CD4-positive, alpha-beta T cell (primary cell): ENCODE measurements around the gene MCC. TPM values are rescaled to one million over a fixed set of nuclear protein-coding genes. Genes with fewer than 3 reads are reported as not detected.

Source experiments
- ATAC-seq: fragments of 200-7000 bp; cut with Tn5 transposase; one replicate; pipeline ENCODE4 v1.10.0; 2022; ENCODE audit warnings: mild to moderate bottlenecking; ENCODE audit not compliant: poor library complexity
- CTCF ChIA-PET: fragments of 350-600 bp; sonication (Branson Sonifier 250); formaldehyde crosslinking; loops from one replicate; lab custom pipeline; 2021; ENCODE audit warnings: antibody characterized with exemption, inconsistent platforms; lab: Charles Lee
- POLR2A ChIA-PET: fragments of 350-600 bp; sonication (Branson Sonifier 250); formaldehyde crosslinking; loops from one replicate; lab custom pipeline; 2021; ENCODE audit warnings: antibody characterized with exemption, inconsistent platforms; lab: Charles Lee
- DNase-seq, 14 experiments: peaks; one replicate each; pipeline ENCODE4 v3.0.0-alpha.2; 2013 to 2020; ENCODE audit warnings: mixed read lengths in 2 of 14
- H3K27ac ChIP-seq, 2 donors: one replicate each; pipeline versions ENCODE4 v1.5.1 to v1.7.0; 2013; ENCODE audit warnings: low read length in 2 of 2, low read depth in 1 of 2, mild to moderate bottlenecking in 1 of 2
- H3K27me3 ChIP-seq, 2 experiments: 1 replicate in 1 of 2; 2 replicates in 1 of 2; pipeline versions ENCODE4 v1.6.1 to v1.7.0; 2013; ENCODE audit warnings: low read length in 2 of 2, control low read depth in 1 of 2, mild to moderate bottlenecking in 1 of 2, moderate library complexity in 1 of 2; ENCODE audit not compliant: insufficient read depth in 2 of 2, control insufficient read depth in 1 of 2
- H3K36me3 ChIP-seq: one replicate; pipeline ENCODE4 v1.6.1; 2013; ENCODE audit warnings: low read length, control low read depth; ENCODE audit not compliant: insufficient read depth
- H3K4me1 ChIP-seq: one replicate; pipeline ENCODE4 v1.6.1; 2013; ENCODE audit warnings: low read length, control low read depth; ENCODE audit not compliant: insufficient read depth
- H3K4me3 ChIP-seq: one replicate; pipeline ENCODE4 v1.5.1; 2013; ENCODE audit warnings: mild to moderate bottlenecking, low read length, moderate library complexity
- H3K9me3 ChIP-seq, 2 experiments: 1 replicate in 1 of 2; 2 replicates in 1 of 2; pipeline versions ENCODE4 v1.6.1 to v1.7.0; 2013; ENCODE audit warnings: low read length in 2 of 2, mild to moderate bottlenecking in 2 of 2, control low read depth in 1 of 2, moderate library complexity in 1 of 2; ENCODE audit not compliant: control insufficient read depth in 1 of 2, insufficient read depth in 1 of 2
- H3K27ac Mint-ChIP-seq: one replicate; pipeline ENCODE4 v1.8.0; 2020; ENCODE audit warnings: mixed read lengths
- H3K27me3 Mint-ChIP-seq: one replicate; pipeline ENCODE4 v1.8.0; 2021; ENCODE audit warnings: mixed read lengths
- H3K36me3 Mint-ChIP-seq: one replicate; pipeline ENCODE4 v1.8.0; 2021; ENCODE audit warnings: low read depth, mixed read lengths
- H3K4me1 Mint-ChIP-seq: one replicate; pipeline ENCODE4 v1.8.0; 2021; ENCODE audit warnings: low read depth, mixed read lengths
- H3K4me3 Mint-ChIP-seq: one replicate; pipeline ENCODE4 v1.8.0; 2020; ENCODE audit warnings: mild to moderate bottlenecking, mixed read lengths
- H3K9me3 Mint-ChIP-seq: one replicate; pipeline ENCODE4 v1.8.0; 2020; ENCODE audit warnings: mixed read lengths
- intact Hi-C, 2 experiments: fragments of 100-400 bp; cut with DNase I in 1 of 2; cut with micrococcal nuclease in 1 of 2; formaldehyde crosslinking; loops; one replicate each; pipeline versions ENCODE4 v1.15.1 to v1.9.0; 2023 to 2025; cut with DNase I, micrococcal nuclease
- total RNA-seq, 174 experiments: library from RNA in 2 of 174; stranded (reverse) in 2 of 174; gene quantifications; one replicate each; pipeline ENCODE4 v1.2.3 and lab custom pipeline; 2021 to 2026
- TF ChIP-seq, protein P1 (sequence below): fragments of 200-600 bp; IDR thresholded peaks from one replicate; pipeline ENCODE4 v1.8.0; 2022; ENCODE audit warnings: antibody characterized with exemption, mild to moderate bottlenecking

Gene MCC
- total RNA-seq, 2 experiments from 2014 or later = 3.2 to 3.3 TPM

- H3K4me1 ChIP-seq = peaks cover 20% of the 10 kb centered on the region
- CTCF ChIA-PET = interaction anchor here (0.5 to 1.3 kb wide), 3 partner anchors 16 to 539 kb away, joined by 3 to 9 read pairs (median 5); partner anchors contain the start of gene SRP19
- no peaks in the 10 kb centered on the region for H3K27me3 Mint-ChIP-seq
- H3K36me3 ChIP-seq = peaks cover 18% of the 10 kb centered on the region
- H3K4me3 ChIP-seq = no peak overlapping the region
- ATAC-seq (no peak), DNase-seq (no peak)
- peak overlapping the region; percentile 85 for H3K4me3 Mint-ChIP-seq
- POLR2A ChIA-PET = interaction anchor here (0.6 to 1.6 kb wide), 5 partner anchors 16 to 566 kb away, joined by 3 to 6 read pairs (median 3); partner anchors contain the start of genes REEP5 and SRP19
- no peaks in the 10 kb centered on the region for H3K9me3 ChIP-seq
- H3K27me3 ChIP-seq = no peaks in the 10 kb centered on the region
- intact Hi-C loops = loop anchor here (5.0 kb wide), 4 partner anchors 117 to 533 kb away; partner anchors contain the start of genes YTHDC2 (in 2 of the 2) and SRP19 (in 1 of the 2)
- TF ChIP-seq, protein P1, sequence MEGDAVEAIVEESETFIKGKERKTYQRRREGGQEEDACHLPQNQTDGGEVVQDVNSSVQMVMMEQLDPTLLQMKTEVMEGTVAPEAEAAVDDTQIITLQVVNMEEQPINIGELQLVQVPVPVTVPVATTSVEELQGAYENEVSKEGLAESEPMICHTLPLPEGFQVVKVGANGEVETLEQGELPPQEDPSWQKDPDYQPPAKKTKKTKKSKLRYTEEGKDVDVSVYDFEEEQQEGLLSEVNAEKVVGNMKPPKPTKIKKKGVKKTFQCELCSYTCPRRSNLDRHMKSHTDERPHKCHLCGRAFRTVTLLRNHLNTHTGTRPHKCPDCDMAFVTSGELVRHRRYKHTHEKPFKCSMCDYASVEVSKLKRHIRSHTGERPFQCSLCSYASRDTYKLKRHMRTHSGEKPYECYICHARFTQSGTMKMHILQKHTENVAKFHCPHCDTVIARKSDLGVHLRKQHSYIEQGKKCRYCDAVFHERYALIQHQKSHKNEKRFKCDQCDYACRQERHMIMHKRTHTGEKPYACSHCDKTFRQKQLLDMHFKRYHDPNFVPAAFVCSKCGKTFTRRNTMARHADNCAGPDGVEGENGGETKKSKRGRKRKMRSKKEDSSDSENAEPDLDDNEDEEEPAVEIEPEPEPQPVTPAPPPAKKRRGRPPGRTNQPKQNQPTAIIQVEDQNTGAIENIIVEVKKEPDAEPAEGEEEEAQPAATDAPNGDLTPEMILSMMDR = no peak
- peaks cover 85% of the 10 kb centered on the region for H3K4me1 Mint-ChIP-seq
- H3K27ac ChIP-seq = no peak overlapping the region
- H3K9me3 Mint-ChIP-seq = no peaks in the 10 kb centered on the region
- peak overlapping the region; percentile 96 for H3K27ac Mint-ChIP-seq
- H3K36me3 Mint-ChIP-seq = peaks cover 59% of the 10 kb centered on the region
Observed at GRCh38 chr5:112979723-112980122, 508.5 kb downstream of the MCC start.

- ChIA-PET CTCF (interaction anchor here (0.8 to 1.3 kb wide), 3 partner anchors 11 to 118 kb away, joined by 4 to 9 read pairs (median 5); partner anchors contain the start of gene SRP19), POLR2A (interaction anchor here (0.7 to 1.7 kb wide), 6 partner anchors 8 to 535 kb away, joined by 3 to 8 read pairs (median 4); partner anchors contain the start of genes REEP5, SRP19 and YTHDC2)
- Histone ChIP-seq H3K4me1 (peaks cover 20% of the 10 kb centered on the region), H3K9me3 (no peaks in the 10 kb centered on the region), H3K4me3 (peak overlapping the region; percentile 92), H3K27me3 (no peaks in the 10 kb centered on the region), H3K36me3 (peaks cover 14% of the 10 kb centered on the region), H3K27ac (no peak overlapping the region)
- H3K4me1 Mint-ChIP-seq = peaks cover 76% of the 10 kb centered on the region
- DNase-seq = peak in 1 of 14 experiments; percentile 19
- H3K27me3 Mint-ChIP-seq = no peaks in the 10 kb centered on the region
- ATAC-seq = no peak
- intact Hi-C loops = loop anchor here (5.0 kb wide), 4 partner anchors 117 to 533 kb away; partner anchors contain the start of genes YTHDC2 (in 2 of the 2) and SRP19 (in 1 of the 2)
- peak overlapping the region; percentile 96 for H3K27ac Mint-ChIP-seq
- peak overlapping the region; percentile 100 for H3K4me3 Mint-ChIP-seq
- no peaks in the 10 kb centered on the region for H3K9me3 Mint-ChIP-seq
- peaks cover 54% of the 10 kb centered on the region for H3K36me3 Mint-ChIP-seq
- TF ChIP-seq, protein P1 = no peak
Observed at GRCh38 chr5:112978836-112979235, 509.4 kb downstream of the MCC start.

DNA sequence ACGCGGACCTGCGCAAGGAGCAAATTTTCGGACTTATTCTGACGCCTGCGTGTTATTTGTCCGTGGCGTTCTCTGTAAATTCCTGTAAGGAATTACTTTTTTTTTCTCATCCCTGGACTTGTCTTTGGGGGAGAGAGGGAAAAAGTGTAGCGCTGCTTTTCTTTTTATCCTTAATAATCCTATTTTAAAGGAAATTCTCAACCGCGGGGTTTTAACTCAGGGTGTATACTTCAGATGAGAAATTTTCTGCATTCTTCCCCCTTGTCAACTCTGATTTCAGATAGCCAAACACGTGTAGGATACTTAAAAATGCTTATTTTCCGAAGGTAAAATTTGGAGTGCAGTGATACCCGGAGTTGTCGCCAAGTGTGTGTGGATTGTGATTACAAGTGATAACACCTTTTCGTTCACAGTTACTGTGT, 510.8 kb downstream of the MCC start:
- Histone ChIP-seq H3K9me3 (no peaks in the 10 kb centered on the region), H3K27me3 (no peaks in the 10 kb centered on the region), H3K36me3 (peaks cover 8% of the 10 kb centered on the region), H3K27ac (peak overlapping the region; percentile 72 to 78), H3K4me3 (peak overlapping the region; percentile 92), H3K4me1 (peaks cover 20% of the 10 kb centered on the region)
- Mint-ChIP-seq H3K27me3 (no peaks in the 10 kb centered on the region), H3K9me3 (no peaks in the 10 kb centered on the region), H3K4me1 (peaks cover 62% of the 10 kb centered on the region), H3K27ac (peak overlapping the region; percentile 96), H3K36me3 (peaks cover 40% of the 10 kb centered on the region), H3K4me3 (peak overlapping the region; percentile 100)
- ATAC-seq (no peak), DNase-seq (peak in 3 of 14 experiments; percentile 17 to 31 (median 21))
- ChIA-PET CTCF (no interaction called here), POLR2A (interaction anchor here (3.1 kb wide), 1 partner anchor 55 kb away, joined by 74 read pairs; the partner anchor contains the start of gene REEP5)
- intact Hi-C loops = loop anchor here (2.0 to 5.0 kb wide), 6 partner anchors 45 to 535 kb away; partner anchors contain the start of genes REEP5 (in 2 of the 2), YTHDC2 (in 2 of the 2) and SRP19 (in 1 of the 2)
- TF ChIP-seq, protein P1 = no peak
